Stimulated activated CD8-positive, alpha-beta memory T cell treated with anti-CD3 and anti-CD28 coated beads, Interleukin-15, amount 100 ng/mL, for 48 hours (primary cell): ENCODE data around the gene NFYB.
"Not testable (repeated sequence)": the region's sequence is repeated elsewhere in the genome, so short reads cannot be mapped to it uniquely, and the experiment has no call there.

Source experiments
- DNase-seq, 2 donors: peaks; one replicate each; pipeline ENCODE4 v3.0.0-alpha.2; 2020; ENCODE audit warnings: low read depth in 2 of 2

The NFYB gene

DNA sequence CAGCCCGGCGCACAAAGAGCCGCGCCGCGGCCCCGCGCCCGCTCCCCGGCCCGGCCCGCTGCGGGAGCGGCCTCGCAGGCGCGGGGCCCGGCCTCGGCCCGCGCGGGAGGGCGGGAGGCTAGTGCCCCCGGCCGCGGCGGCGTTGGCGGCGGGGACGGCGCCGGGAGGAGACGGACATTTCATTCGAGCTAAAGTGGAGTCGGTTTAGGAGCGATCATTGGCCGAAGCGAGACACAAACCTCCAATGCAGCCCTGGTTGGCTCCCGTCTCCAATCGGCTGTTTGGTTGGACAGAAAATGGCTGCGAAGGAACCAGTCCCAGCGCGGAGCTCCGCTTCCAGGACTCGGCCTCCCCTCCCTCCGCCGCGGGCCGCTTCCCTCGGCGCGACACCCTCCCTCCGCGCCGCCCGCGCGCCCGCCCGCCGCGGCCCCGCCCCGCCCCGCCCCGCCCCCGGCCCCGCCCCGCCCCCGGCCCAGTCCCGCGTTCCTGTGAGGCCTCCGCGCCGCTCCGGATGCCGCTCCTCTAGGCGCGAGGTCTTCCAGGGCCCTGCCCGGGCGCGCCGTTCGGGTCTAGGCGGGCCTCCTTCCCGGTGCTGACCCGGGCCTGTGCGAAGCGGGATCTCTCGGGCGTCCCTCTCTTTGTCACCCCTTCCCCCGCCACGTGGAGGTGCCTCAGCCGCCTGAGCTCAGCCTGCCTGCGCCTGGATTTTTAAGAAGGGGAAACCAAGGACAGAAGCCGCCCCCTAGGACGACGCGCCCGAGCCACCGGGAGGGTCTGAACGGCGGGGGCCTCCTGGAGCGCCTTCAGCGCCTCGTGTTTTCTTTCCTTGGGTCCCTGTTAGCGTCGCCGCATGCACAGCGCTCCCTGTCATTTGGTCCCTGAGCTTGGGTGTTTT is at the start of gene NFYB:
NFYB (minus strand) TSS at position 309 of the 895 bp plus-strand sequence. CDS start 2,757 bp downstream, outside the sequence.
- DNase-seq = peak; percentile 81 to 87

DNA sequence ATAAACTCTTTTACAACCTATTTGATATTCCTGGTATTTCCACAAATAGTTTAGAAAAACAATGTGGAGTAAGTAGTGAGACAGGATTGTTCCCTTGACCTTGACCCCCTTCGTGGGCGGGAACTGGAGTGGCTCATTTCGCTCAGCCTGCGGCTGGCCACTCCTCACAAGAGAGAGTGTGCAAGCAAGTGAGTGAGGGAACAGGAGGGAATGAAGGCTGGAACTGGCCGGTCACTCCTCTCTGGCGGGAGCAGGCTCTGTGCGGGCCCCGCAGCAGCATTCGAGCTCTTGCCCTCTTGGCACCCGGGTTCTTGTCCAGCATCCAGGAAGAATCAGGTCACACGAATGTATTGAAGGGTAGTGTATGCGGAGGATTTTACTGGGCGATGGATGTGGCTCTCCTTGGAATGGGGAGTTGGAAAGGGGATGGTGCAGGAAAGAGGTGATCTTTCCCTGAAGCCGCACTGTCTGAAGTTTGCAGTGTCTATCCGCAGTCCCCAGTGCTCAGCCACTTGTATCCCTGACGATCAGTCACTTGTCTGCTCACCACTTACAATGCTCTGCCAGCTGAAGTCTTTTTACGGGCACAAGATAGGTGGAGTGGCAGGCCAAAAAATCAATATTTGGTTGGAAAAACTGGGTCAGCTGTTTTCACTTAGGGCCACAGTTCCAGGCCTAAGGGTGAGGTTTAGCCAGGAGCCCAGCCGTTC is 49.6 kb upstream of the NFYB start:
- no peak for DNase-seq

DNA sequence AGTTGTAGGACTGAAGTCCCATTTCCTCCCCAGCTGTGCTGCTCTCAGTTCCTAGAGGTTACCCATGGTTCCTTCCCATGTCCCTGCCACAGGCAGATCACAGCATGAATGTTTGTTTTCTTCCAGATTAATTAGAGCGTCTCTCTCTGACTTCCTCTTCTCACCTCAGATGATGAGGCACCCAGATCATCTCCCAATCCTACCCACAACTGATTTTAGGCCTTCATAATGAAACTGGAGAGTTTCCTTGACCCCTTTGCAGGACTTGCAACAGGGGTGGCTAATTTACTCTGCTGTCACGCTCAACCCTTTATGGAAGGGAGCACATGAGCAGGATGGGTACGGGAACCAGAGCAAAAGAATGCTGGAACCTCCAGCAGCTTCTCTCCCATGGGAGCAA is 45.4 kb upstream of the NFYB start:
- no peak for DNase-seq

DNA sequence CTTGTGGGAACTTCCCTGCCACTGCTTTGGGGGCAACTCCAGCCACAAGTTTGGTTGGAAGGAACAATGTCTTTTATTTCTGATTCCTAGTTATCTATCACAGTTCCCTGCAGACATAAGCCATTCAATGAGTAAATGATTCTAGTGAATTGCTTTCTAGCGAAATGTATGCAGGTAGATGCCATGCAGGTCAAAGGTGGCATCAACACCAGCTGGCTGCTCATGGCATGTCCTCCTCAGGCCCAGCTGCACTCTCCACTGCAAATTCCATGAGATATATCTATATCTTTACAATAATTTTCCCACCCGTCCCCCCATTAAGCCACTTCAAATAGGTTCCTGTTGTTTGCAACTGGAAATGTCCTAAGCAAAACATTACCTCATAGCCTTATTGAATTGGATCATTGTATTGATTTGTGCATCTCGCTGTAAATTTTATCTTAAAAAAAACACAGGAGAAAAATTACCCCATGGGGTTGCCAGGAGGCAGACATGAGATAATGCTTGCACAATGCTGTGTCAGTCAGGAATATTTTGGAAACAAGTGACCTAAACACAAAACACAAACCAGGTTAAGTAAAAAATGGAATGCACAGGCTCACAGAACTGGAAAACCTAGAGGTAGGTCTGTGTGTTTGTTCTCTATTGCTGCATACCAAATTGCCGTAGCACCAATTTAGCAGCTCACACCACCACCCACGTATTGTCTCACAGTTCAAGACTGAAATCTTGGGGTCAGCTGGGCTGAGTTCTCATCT is 44.8 kb upstream of the NFYB start:
- no peak for DNase-seq

DNA sequence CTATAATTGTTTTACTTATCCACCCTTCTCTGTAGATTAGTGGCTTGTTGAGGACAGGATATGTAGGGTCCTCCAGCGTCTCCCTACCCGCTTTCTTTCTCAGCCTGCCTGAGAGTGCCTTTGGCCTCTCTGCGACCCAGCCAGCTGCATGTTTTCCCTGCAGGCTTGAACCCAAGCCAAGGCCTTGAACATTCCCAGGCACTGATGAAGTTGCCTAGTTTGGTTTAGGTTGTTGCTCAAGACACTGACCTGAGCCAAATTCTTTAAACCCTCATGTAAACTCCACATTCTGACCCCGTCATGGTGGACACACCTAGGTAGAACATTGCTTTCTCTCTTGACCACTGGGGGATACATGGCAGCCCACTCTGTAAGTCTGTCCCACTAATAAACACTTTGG is 44.1 kb upstream of the NFYB start:
- DNase-seq = no peak

DNA sequence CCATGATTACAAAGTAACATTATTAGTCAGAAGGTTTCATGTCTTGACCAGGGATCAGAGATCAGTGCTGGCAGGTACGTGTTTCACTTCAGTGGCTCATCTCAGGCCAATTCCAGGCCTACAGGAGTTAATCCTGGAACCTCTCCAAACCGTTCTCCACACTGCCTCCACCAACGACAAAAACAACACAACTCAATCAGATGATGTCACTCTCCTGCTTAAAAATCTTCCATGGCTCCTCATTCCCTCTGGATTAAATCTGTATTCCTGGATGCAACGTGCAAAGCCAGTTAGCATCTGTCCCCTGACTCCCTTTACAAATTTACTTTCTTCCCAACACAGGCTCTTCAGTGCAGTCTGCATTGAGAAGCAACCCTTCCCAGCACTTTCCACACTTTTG is 43.3 kb upstream of the NFYB start:
- DNase-seq = no peak

DNA sequence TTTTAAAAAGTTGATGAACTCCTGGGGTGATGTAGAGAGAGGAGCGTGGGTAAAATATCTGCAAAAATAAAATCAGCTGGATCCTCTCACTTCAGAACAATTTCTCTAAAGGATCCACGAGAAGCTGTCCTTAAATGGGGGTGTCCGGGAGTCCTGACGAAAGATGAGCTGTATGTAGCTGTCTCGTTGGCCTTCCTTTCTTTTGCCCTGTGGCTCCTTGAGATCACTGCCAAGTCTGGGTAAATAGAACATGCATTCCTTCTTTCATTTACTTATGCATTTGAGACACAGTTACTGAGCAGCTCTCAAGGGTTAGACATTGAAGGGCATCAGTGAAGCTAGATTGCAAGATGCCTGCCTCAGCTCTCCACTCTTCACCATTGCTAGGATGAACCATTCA is 42.4 kb upstream of the NFYB start:
- DNase-seq = no peak

DNA sequence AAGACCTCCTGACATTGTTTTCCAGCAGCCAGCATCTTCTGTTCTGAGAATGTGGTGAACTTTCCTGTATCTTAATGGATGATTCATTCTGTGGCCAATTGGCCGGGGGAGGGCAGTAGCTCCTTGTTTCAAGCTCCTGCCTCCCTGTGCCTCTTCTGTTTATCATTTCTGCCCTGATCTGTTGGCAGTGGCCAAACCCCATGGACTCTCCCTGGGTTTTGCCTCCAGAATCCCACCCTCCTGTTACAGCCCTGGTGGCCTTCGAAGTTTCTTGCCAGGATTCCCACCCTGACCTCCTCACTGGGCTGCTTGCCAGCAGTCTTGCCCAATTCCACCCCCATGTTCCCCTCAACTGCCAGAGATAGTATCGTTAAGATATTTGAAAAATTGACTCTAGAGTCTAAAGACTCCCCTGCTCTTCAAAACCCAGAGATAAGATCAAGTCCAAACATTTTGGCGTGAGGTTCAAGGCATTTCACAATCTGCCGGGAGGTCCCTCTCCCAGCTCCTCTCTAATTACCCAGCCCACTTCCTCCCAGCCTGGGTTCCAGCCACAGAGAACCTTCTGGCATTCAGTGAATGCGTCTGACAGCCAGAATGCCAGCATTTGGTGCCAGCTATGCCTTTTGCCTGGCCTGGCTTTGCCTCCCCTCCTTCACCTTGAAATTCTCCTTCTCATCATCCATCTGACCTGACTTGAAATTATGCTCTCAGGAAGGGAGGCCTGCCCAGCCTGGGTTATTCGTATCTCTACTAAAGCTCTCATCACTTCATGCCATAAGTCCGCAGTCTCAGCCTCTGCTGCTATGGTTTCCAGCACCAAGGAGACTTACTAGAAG is 39.9 kb upstream of the NFYB start:
- peak in 1 of 2 donors; percentile 11 for DNase-seq

DNA sequence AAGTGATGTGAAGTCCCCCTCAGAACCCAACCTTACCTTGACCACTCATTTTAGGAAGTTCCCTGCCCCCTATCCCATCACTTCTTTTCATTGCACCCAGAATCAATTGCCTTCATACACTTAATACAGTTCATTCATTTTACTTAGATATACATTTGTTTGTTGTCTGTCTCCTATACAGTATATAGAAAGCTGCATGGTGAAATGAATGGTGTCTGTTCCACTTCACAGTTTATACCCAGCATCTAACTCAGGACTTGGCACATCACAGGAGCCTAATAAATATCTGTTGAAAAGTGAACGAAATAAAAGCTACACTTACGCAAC is 39.3 kb upstream of the NFYB start:
- DNase-seq = no peak

DNA sequence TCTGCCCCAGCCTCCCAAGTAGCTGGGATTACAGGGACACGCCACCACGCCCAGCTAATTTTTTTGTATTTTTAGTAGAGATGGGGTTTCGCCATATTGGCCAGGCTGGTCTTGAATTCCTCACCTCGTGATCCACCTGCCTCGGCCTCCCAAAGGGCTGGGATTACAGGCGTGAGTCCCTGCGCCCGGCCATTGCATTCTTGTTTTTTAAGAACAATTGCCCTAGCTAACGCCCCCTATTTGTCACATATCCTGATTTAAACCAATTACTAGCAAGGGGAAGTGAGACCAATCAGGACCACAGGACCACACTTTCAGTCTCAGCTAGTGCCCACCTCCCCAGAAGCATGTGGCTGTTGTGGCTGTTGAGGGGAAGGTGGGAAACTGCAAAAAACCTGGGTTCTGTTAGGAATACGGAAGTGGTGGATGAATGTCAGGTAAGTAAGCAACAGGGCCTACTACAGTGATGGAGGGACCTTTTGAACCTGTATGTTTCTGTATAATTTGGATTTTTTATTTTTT is 37.8 kb upstream of the NFYB start:
- no peak for DNase-seq

DNA sequence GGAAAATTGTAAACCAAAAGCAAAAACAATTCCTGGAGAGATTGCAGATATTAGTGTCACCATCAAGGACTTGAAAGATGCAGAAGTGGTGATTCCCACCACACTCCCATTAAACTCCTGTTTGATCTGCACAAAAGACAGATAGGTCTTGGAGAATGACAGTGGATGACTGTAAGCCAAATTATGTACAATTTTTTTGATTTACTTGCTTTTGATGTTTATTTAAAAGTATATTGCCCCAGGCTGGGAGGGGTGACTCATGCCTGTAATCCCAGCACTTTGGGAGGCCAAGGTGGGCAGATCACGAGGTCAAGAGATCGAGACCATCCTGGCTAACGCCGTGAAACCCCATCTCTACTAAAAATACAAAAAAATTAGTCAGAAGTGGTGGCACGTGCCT is 35.8 kb upstream of the NFYB start:
- not testable (repeated sequence) for DNase-seq

DNA sequence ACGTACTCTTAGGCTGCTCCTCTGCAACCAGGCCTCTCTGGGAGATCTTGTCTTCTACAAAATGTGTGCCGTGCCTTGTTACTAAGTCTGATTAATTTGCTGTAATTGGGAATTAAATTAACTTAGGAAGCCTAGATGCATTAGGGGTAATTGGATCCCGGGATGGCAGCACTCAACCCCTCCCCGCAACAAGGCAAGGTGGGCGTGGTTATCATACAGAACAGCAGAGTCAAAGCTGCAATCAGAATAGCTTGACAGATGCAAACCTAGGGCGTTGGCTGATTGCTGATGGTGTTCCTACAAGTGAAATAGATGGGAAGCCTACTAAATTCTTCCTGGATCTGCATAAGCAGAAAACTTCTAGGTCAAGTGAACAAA is 34.5 kb upstream of the NFYB start:
- no peak for DNase-seq

DNA sequence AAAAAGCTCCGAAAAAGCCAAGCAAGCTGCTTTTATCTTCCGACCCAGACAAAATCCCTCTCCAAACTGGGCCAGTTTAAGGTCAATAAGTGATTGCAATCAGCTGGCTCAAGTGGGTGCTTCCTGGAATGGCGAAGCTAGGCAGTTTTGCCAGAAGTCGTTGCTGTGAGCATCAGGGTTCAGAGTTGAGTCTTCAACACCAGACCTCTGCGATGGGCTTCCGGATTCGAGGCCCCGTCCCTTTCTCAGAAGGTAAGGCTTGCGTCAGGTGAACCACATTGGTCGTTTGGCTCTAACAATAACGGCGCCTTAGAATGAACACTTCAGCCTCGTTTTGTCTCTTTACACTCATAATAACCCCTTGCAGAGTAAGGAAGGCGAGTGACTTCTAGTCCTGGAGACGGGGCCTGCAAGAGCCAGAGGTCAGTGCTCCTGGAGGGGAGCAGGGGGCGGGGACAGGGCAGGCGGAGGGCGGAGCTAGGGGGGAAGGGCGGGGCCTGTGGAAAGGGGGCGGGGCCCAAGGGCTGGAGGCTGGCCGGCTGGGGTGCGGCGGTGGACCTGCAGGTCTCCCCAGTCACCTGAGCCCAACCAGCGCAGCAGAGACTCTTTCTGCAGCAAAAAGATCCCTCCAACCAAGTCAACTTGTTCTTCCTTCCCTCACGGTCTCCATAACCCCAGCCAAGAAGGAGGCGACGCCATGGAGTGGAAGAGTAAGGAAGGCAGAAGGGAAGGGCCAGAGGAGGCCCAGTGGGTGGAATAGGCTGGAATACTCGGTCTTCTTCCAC is 34.0 kb upstream of the NFYB start:
- no peak for DNase-seq

DNA sequence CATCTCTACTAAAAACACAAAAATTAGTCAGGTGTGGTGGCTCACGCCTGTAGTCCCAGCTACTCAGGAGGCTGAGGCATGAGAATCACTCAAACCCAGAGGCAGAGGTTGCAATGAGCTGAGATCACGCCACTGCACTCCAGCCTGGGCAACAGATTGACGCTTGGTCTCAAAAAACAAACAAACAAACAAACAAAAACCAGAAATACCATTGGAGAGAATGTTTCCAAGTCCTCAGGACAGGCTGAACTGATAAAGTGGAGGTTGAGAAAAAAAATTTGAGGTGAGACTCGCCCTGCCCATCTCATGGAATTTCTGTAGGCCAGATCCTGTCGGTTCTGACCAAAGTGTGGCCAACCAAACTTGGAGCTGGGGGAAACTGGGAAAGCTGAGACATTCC is 30.6 kb upstream of the NFYB start:
- DNase-seq = no peak

DNA sequence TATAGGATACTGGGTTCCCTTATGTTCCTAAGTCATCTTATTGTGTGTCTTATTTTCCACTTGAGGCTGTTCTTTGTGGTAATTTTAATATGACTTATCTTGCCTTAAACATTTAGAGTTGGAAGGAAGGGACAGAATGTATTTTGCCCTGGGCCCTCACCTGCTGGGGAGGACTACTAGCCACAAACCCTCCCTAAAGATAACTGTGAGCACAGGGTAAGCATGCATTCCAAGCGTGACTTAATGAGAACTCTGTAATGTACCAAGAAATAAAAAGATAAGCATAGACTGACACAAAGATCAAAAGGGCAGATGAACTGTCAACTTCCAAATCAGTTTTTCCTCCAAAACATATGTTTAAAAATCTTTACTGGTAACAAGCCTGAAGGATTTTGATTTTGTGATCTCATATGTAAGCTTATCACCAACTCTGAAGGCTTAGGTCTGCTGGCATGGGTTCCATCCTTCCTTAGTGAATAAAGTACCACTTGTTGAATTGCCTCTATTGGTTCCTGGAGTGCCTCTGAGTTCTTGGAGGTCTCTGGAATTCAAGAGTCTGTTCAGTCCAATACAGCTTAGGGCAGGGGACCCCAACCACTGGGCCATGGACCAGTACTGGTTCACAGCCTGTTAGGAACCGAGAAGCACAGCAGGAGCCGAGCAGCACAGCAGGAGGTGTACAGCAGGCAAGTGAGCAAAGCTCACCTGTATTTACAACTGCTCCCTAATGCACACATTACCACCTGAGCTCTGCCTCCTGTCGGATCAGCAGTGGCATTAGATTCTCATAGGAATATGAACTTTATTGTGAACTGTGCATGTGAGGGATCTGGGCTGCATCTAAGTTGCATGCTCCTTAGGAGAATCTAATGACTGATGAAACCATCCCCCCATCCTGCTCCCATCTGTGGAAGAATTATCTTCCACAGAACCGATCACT is 29.8 kb upstream of the NFYB start:
- DNase-seq = no peak

DNA sequence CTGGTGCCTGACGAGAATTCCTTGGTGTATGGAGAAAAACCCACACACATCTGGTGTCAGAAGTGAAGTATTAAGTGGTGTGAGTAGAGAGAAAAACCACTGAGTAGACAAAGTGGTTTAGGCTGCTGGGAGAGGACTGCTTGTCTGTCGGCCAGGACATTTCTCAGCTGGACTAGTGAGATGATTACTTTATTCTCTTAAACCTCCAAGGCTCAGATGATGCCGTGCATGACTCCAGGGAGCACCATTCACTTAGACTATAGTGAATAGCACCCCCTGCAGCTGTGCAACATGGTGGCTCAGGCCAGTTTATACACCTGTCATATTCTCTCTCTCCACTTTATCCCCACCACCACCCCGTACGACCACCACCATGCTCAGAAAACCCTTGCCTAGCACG is 28.5 kb upstream of the NFYB start:
- DNase-seq = no peak

DNA sequence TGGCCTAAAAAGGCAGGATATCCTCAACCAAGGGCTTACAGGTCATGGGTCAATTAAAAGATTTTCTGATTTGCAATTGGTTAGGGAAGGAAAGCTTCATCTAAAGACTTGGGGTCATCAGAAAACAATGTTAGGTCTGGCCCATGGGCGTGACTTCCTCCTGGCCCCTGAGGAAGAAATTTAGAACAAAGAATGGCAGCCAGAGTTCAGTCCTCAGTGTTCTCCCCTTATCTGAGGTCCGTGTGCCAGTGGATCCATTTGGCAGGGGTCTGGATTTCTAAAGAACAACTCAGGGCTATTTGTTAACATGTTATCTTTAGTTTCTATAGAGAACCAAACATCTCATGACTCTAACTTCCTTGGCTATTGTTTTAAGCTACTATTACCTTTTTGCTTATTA is 27.8 kb upstream of the NFYB start:
- DNase-seq = no peak

DNA sequence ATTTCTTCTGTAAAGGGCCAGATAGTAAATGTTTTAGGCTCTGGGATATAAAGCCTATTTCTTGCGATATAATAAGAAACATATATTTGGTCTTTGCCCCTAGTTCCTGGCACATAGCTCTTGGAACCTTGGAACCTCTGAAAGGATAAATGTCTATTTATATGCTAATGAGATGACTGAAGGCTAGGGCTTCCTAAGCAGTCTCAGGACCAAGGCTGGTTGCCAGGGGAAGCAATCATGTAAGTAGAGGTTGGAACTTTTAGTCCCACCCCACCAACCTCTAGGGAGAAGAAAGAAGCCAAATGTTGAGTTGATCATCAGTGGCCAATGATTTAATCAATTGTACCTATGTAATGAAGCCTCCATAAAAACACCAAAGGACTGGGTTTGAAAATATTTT is 26.6 kb upstream of the NFYB start:
- DNase-seq = no peak

DNA sequence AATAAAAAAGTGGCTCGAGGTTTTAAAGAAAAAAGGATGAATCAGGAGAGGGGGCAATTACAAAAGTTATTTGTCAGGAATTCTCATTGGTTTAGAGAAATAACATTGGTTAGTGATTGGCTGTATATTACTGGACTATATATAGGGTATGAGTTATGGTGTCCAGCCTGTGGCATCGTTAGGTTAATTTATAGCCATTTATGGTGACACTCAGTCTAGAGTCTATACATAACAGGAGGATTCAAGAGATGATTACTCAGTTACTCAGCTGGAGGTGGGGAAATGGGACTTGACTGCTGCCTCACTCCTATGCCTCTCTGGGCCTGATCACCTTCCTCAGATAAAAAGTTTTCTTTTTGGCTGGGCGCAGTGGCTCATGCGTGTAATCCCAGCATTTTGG is 25.6 kb upstream of the NFYB start:
- no peak for DNase-seq

DNA sequence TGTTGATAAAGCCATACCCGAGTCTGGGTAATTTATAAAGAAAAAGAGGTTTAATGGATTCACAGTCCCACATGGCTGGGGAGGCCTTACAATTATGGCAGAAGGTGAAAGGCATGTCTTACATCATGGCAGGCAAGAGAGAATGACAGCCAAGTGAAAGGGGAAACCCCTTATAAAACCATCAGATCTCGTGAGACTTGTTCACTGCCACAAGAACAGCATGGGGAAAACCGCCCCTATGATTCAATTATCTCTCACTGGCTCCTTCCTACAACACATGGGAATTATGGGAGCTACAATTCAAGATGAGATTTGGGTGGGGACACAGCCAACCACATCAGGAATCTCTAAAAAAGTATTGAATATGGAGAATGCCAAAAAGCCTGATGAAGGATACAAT is 25.0 kb upstream of the NFYB start:
- DNase-seq = not testable (repeated sequence)
